HEK293T (cell line): ENCODE measurements around the gene TBC1D5.

ENCODE experiments used
- ARNT ChIP-seq: fragments of 450-650 bp; IDR thresholded peaks from 2 replicates; pipeline ENCODE4 v1.6.1; 2017; ENCODE audit warnings: mild to moderate bottlenecking
- BHLHE40 ChIP-seq: fragments of 450-650 bp; IDR thresholded peaks from 2 replicates; pipeline ENCODE4 v1.6.1; 2016; ENCODE audit warnings: mild to moderate bottlenecking, moderate library complexity, borderline replicate concordance
- ELF4 ChIP-seq: fragments of 450-650 bp; IDR thresholded peaks from 2 replicates; pipeline ENCODE4 v1.6.1; 2017; ENCODE audit warnings: antibody characterized with exemption
- FOXA1 ChIP-seq: fragments of 450-650 bp; IDR thresholded peaks from 2 replicates; pipeline ENCODE4 v1.6.1; 2016; ENCODE audit warnings: mild to moderate bottlenecking
- FOXK2 ChIP-seq: fragments of 450-650 bp; IDR thresholded peaks from 2 replicates; pipeline ENCODE4 v1.6.1; 2016; ENCODE audit warnings: mild to moderate bottlenecking
- FOXM1 ChIP-seq: fragments of 450-650 bp; IDR thresholded peaks from 2 replicates; pipeline ENCODE4 v1.6.1; 2017; ENCODE audit warnings: mild to moderate bottlenecking, borderline replicate concordance
- HDGF ChIP-seq: fragments of 450-650 bp; IDR thresholded peaks from 2 replicates; pipeline ENCODE4 v1.6.1; 2017; ENCODE audit warnings: antibody characterized with exemption, borderline replicate concordance
- L3MBTL2 ChIP-seq: fragments of 450-650 bp; conservative IDR thresholded peaks from 2 replicates; pipeline ENCODE4 v1.6.1; 2016; ENCODE audit warnings: mild to moderate bottlenecking
- LEF1 ChIP-seq: fragments of 450-650 bp; IDR thresholded peaks from 2 replicates; pipeline ENCODE4 v1.6.1; 2017; ENCODE audit warnings: mild to moderate bottlenecking, borderline replicate concordance
- SP1 ChIP-seq: fragments of 450-650 bp; IDR thresholded peaks from 2 replicates; pipeline ENCODE4 v1.6.1; 2017
- SUZ12 ChIP-seq: fragments of 450-650 bp; IDR thresholded peaks from 2 replicates; pipeline ENCODE4 v1.6.1; 2016; ENCODE audit warnings: mild to moderate bottlenecking
- TARDBP ChIP-seq: fragments of 450-650 bp; IDR thresholded peaks from 2 replicates; pipeline ENCODE4 v1.6.1; 2016
- ZNF384 ChIP-seq: fragments of 450-650 bp; IDR thresholded peaks from 2 replicates; pipeline ENCODE4 v1.6.1; 2016
- TF ChIP-seq, protein P1 (sequence below): fragments of 450-650 bp; IDR thresholded peaks from 2 replicates; pipeline ENCODE4 v1.6.1; 2016

DNA sequence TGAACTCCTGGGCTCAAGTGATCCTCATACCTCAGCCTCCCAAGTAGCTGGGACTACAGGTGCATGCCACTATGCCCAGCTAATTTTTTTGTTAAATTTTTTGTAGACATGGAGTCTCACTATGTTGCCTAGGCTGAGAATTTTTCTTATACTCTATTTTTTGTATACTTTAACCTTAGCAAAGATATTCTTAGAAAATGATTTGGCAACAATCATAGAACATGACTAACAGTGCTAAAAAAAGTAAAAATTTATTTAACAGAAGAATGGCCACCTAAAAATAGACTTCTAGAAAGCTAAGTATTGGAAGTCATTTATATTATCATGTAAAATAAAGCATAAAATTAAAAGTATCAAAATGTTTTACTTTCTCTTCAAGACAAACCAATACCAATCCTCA lies 535.4 kb downstream of the TBC1D5 start:
- TF ChIP-seq TARDBP (no peak), ARNT (no peak), FOXM1 (no peak), HDGF (no peak), SUZ12 (no peak), FOXK2 (no peak), BHLHE40 (no peak), LEF1 (no peak), FOXA1 (no peak), ELF4 (no peak), ZNF384 (no peak), SP1 (no peak), L3MBTL2 (no peak)
- TF ChIP-seq, protein P1, sequence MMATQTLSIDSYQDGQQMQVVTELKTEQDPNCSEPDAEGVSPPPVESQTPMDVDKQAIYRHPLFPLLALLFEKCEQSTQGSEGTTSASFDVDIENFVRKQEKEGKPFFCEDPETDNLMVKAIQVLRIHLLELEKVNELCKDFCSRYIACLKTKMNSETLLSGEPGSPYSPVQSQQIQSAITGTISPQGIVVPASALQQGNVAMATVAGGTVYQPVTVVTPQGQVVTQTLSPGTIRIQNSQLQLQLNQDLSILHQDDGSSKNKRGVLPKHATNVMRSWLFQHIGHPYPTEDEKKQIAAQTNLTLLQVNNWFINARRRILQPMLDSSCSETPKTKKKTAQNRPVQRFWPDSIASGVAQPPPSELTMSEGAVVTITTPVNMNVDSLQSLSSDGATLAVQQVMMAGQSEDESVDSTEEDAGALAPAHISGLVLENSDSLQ, result no peak
